ENCODE data around the gene VAV1. TPM values are rescaled to one million over a fixed set of nuclear protein-coding genes. Genes with fewer than 3 reads are reported as not detected.
"Not testable (repeated sequence)": the region's sequence is repeated elsewhere in the genome, so short reads cannot be mapped to it uniquely, and the experiment has no call there.

The VAV1 gene
- polyA plus RNA-seq, 3 donors, result 1.2 to 6.3 (median 6.0) TPM

DNA sequence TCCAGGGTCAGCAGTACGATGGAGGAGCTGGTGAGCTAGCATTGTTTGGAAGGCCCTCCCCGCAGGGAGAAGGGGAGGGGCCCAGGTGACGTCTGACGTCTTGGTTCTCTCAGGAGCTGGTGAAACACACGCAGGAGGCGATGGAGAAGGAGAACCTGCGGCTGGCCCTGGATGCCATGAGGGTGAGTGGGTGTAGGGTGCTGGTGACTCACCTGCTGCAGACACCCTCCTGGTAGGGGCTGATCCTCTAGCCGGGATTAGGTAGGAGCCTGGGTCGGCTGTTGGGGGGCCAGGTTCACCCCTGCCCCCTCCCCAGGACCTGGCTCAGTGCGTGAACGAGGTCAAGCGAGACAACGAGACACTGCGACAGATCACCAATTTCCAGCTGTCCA lies 55.8 kb downstream of the VAV1 start:
- no peak overlapping the region for H3K27ac ChIP-seq (ENCODE audit: low read depth, low read length)
- 50 to 64% (median 62%) methylated on average over 14 of the region's 14 CpGs for WGBS, 3 donors

DNA sequence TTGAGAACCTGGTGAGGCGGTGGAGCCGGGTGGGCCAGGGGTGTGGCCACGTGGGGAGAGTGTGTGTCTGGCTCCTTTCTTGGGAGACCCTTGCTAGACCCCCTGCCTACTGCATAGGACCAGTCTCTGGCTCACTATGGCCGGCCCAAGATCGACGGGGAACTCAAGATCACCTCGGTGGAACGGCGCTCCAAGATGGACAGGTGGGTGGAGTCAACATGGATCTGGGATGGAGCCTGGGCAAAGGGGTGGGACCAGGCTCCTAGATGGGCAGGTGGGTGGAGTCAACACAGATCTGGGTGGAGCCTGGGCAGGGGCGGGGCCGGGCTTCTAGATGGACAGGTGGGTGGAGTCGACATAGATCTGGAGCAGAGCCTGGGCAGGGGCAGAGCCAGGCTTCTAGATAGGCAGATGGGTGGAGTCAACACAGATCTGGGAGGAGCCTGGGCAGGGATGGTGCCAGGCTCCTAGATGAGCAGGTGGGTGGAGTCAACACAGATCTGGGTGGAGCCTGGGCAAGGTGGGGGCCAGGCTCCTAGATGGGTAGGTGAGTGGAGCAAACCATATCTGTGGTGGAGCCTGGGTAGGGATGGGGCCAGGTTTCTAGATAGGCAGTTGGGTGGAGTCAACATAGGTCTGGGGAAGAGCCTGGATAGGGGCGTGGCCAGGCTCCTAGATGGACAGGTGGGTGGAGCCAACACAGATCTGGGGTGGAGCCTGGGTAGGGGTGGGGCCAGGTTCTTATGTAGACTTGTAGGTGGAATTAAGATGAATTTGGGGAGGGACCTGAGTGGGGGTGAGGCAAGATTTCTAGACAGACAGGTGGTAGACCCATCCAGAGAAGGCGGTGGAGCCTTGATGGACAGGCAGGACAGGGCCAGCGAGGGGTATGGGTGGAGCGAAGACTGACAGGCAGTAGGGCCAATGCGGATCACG lies 56.5 kb downstream of the VAV1 start:
- 48 to 68% (median 67%) methylated on average over 18 of the region's 18 CpGs for WGBS, 3 donors

DNA sequence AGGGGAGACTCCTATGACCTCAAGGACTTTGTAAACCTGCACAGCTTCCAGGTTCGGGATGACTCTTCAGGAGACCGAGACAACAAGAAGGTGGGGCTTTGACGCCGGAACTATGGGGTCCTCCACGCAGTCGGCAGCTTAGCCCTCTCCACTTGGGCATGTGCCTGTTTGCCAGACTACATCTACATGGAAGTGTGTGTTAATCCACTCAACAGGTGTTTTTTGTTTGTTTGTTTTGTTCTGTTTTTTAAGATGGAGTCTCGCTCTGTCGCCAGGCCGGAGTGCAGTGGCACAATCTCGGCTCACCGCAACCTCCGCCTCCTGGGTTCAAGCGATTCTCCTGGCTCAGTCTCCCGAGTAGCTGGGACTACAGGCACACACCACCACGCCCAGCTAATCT lies 57.3 kb downstream of the VAV1 start:
- not testable (repeated sequence) for H3K27ac ChIP-seq (ENCODE audit: low read depth, low read length)

More for the DNA sequence above, 56.5 kb downstream of the VAV1 start:
- H3K27ac ChIP-seq (ENCODE audit: low read depth, low read length), result no peak overlapping the region

DNA sequence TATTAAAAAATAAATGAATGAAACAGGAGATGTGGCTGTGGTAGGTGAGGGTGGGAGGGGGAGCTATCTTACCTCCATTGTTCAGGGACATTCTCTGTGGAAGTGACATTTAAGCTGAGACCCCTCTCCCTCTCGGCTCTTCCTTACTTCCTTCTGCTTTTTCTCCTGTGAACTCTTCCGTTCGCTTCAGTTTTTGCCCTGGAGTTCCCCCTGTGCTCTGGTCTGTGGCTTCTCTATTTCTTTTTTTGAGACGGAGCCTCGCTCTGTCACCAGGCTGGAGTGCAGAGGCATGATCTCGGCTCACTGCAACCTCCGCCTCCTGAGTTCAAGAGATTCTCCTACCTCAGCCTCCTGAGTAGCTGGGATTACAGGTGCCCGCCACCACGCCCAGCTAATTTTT lies 58.6 kb downstream of the VAV1 start:
- not testable (repeated sequence) for H3K27ac ChIP-seq (ENCODE audit: low read depth, low read length)
- WGBS, 3 donors, result 61 to 76% (median 64%) methylated on average over 9 of the region's 9 CpGs

More for the DNA sequence above, 57.3 kb downstream of the VAV1 start:
- WGBS, 3 donors, result 89 to 94% (median 94%) methylated on average over 15 of the region's 15 CpGs

DNA sequence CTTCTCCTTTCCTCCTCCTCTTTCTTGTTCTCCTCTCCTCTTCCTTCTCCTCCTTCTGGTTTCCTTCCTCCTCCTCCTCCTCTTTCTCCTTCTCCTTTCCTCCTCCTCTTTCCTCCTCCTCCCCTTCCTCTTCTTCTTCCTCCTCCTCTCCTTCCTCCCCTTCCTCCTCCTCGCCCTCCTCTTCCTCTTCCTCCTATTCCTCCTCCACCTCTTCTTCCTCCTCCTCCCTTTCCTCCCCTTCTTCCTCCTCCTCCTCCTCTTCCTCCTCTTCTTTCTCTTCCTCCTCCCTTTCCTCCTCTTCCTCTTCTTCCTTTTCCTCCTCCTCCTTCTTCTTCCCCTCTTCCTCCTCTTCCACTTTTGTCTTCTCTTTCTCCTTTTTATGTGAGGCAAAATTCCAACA lies 59.9 kb downstream of the VAV1 start:
- WGBS, 3 donors, result 60 to 79% (median 61%) methylated on average over 1 of the region's 1 CpG
- H3K27ac ChIP-seq (ENCODE audit: low read depth, low read length), result no peak overlapping the region

DNA sequence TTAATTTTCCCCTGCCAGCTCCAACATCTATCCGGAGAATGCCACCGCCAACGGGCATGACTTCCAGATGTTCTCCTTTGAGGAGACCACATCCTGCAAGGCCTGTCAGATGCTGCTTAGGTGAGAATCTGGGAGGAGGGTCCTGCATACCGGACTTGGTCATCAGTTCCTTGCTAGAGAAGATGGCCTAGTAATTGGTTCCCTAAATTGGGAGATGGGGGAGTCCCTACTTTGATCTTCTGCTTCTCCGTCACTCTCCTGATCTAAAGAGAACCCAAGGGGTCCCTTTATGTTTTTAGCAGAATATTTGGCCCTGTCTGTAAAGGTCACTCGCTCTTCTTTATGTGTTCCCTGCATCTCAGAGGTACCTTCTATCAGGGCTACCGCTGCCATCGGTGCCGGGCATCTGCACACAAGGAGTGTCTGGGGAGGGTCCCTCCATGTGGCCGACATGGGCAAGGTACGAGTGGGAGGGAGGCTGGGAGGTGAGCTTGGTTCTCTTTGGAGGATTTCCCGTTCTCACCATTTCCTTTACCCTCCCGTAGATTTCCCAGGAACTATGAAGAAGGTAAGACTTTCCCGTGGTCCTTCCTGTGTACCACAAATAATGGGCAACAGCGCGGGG lies 60.8 kb downstream of the VAV1 start:
- no peak overlapping the region for H3K27ac ChIP-seq (ENCODE audit: low read depth, low read length)
- WGBS, 3 donors, result 83 to 87% (median 87%) methylated on average over 16 of the region's 16 CpGs

DNA sequence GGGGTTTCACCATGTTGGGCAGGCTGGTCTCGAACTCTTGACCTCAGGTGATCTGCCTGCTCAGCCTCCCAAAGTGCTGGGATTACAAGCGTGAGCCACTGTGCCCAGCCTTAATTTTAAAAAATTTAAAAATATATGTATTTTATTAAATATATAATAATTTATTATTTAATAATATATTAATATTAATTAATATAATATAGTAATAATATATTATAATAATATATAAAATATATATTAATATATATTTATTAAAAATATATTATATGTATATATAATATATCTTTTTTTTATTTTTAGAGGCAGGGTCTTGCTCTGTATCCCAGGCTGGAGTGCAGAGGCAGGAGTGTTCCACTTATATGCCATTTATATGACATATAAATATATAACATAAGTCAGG lies 61.9 kb downstream of the VAV1 start:
- H3K27ac ChIP-seq (ENCODE audit: low read depth, low read length), result no peak overlapping the region
- whole genome bisulfite sequencing, 3 donors, result 89 to 96% (median 92%) methylated on average over 2 of the region's 2 CpGs

DNA sequence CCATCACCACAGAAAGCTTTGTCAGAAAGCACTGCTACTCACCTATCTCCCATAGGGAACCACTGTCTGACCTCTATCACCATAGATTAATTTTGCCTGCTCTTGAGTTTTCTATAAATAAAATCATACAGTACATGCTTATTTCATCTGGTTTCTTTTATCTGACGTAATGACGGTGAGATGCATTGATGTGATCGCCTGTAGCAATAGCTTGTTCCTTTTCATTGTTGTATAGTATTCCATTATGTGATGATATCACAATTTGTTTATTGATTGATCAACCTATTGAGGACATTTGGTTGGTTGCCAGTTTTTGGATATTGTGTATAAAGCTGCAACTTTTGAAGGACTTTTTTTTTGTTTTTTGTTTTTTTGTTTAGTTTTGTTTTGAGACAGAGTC lies 63.0 kb downstream of the VAV1 start:
- WGBS, 3 donors, result 85 to 95% (median 91%) methylated on average over 3 of the region's 3 CpGs

DNA sequence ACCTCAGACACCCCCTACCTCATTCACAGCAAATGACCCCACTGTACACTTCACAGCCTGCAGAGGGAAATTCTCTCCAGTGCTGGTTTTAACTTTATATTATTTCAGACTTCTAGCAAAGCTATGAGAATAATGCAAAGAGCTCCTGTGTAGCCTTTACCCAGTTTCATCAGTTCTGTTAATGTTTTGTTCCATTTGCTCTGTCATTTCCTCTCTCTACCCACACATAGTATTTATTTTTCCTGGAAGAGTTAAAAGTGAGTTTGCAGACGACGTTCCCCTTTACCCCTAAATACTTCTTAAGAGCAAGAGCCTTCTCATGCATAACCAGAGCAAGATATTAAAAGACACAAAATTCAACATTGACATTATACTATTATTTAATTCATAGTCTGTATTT lies 65.0 kb downstream of the VAV1 start:
- WGBS, 3 donors, result 19 to 35% (median 29%) methylated on average over 2 of the region's 2 CpGs
- no peak overlapping the region for H3K27ac ChIP-seq (ENCODE audit: low read depth, low read length)

More for the DNA sequence above, 63.0 kb downstream of the VAV1 start:
- H3K27ac ChIP-seq (ENCODE audit: low read depth, low read length), result no peak overlapping the region

DNA sequence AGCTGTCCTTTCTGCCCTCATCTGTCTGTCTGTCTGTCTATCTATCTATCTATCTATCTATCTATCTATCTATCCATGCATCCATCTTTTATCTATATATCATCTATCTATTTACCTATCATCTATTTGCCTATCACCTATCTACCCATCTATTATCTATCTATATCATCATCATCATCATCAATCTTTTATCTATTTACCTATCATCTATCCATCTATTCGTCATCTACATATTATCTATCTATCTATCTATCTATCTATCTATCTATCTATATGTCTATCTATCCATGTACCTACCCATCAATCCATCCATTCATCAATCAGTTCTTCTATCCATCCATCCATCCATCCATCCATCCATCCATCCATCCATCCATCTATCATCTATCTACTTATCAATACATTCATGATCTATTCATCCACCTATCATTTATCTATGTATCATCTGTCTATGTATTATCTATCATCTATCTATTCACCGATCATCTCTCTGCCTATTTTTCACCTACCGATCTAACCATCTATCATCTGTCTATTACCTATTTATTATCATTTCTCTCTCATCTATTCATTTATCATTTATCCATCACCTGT lies 65.7 kb downstream of the VAV1 start:
- 77 to 94% (median 90%) methylated on average over 3 of the region's 3 CpGs for WGBS, 3 donors

DNA sequence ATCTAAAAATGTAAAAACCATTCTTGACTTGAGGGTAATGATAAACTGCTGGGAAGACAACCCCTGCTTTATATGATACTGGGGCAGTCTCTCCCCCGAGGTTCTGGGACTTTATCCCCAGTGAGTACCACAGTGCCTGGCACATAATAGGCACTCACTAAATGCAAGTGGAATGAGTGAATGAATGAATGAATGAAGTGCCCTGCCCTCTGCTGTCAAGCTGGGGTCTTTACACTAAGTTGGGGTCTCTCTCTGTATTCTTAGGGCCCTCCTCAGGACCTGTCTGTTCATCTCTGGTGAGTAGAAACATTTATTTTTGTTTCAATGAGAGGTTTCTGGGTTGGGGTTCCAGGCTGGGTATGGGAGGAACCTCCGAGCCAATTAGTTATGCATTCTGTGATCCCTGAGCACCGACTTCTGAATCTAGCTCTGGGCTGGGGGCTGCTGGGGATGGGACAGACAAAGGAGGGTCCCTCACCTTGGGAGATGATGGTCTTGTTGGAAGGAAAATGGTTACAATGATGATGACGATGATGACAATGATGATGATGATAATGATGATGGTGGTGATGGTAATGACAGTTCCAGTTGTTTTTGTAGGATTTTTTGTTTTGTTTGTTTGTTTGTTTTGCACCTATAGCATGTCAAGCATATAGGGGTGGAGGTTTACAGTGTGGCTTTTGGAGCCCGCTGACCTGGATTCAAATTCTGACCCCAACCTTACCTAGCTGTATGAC lies 70.5 kb downstream of the VAV1 start:
- H3K27ac ChIP-seq (ENCODE audit: low read depth, low read length), result no peak overlapping the region
- WGBS, 3 donors, result 70 to 83% (median 80%) methylated on average over 5 of the region's 5 CpGs

More for the DNA sequence above, 65.7 kb downstream of the VAV1 start:
- H3K27ac ChIP-seq (ENCODE audit: low read depth, low read length), result no peak overlapping the region

DNA sequence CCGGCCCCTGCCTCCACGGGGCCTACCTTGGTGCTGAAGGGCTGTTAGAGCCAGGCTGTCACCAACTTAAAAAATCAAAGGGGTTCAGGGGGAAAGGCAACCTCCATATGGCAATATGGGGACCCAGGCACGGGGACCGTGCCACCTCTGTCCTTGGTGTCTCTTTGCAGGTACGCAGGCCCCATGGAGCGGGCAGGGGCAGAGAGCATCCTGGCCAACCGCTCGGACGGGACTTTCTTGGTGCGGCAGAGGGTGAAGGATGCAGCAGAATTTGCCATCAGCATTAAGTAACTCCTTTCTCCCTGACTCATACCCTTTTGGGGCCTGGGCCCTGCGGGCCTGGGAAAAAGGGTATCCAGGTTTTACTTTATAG lies 75.3 kb downstream of the VAV1 start:
- H3K27ac ChIP-seq (ENCODE audit: low read depth, low read length), result no peak overlapping the region
- 92 to 96% (median 94%) methylated on average over 11 of the region's 11 CpGs for WGBS, 3 donors

DNA sequence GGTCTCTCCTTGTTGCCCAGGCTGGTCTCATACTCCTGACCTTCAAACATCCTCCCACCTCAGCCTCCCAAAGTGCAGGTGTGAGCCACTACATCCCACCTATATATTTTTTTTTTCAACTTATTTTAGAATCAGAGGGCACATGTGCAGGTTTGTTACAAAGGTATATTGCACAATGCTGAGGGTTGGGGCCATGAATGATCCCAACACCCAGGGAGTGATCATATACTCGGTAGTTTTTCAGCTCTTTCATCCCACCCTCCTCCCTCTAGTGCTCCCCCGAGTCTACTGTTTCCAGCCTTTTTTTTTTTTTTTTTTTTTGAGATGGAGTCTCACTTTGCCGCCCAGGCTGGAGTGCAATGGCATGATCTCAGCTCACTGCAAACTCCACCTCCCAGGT lies 76.5 kb downstream of the VAV1 start:
- no peak overlapping the region for H3K27ac ChIP-seq (ENCODE audit: low read depth, low read length)
- 76 to 85% (median 79%) methylated on average over 3 of the region's 3 CpGs for WGBS, 3 donors

DNA sequence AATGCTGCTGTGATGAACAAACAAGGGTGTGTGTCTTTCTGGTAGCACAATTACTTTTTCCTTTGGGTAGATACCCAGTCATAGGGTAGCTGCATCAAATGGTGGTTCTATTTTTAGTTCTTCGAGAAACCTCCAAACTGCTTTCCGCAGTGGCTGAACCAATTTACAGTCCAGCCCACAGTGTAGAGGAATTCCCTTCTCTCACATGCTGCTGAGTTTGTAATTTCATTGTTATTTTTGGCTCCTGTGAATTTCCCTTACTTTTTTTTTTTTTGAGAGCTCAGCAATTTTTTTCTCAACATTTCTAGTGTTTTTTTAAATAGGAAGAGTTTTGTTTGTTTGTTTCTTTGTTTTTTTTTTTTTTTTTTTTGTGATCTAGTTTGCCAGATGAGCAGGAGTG lies 77.4 kb downstream of the VAV1 start:
- H3K27ac ChIP-seq (ENCODE audit: low read depth, low read length), result no peak overlapping the region
- 42 to 84% (median 45%) methylated on average over 2 of the region's 2 CpGs for WGBS, 3 donors

DNA sequence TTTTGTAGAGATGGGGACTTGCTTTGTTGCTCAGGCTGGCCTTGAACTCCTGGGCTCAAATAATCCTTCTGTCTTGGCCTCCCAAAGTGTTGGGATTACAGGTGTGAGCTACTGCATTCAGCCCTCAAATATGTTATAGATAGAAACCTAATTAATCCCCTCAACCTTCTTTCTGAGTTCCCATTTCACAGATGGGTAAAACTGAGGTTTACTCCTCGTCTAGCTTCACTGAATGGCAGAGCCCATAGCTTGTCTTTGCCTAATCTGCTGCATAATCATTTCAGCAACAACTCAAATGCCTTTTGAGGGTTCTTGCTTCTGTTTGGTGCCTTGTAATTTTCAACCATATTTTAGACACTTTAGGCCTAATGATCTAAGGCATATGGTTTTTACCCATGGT lies 78.9 kb downstream of the VAV1 start:
- H3K27ac ChIP-seq (ENCODE audit: low read depth, low read length), result no peak overlapping the region
- 64 to 83% (median 77%) methylated on average over 1 of the region's 1 CpG for WGBS, 3 donors

DNA sequence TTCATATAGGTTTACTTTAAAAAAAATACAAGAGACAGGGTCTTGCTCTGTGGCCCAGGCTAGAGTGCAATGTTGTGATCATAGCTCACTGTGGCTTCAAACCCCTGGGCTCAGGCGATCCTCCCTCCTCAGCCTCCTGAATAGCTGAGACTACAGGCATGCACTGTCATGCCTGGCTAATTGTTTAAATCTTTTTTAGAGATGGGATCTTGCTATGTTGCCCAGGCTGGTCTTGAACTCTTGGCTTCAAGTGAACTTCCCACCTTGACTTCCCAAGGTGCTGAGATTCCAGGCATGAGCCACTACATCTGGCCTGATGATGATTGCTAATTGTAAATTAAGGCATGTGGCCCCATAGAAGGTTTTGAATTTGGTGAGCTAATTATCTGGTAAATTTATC lies 79.5 kb downstream of the VAV1 start:
- WGBS, 3 donors, result 86 to 100% (median 100%) methylated on average over 1 of the region's 1 CpG
- H3K27ac ChIP-seq (ENCODE audit: low read depth, low read length), result no peak overlapping the region

DNA sequence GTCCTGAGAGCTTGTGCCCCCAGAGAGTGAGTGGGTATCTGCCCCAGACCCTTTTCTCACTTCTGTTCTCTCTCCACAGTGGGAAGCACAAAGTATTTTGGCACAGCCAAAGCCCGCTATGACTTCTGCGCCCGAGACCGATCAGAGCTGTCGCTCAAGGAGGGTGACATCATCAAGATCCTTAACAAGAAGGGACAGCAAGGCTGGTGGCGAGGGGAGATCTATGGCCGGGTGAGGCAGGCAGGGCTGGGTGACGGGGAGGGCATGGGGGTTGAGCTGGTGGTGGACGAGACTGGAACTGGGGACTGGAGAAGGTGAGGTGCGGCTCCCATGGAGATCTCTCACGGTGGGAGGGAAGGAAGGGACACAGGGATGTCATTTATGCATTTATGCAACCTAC lies 81.4 kb downstream of the VAV1 start:
- WGBS, 3 donors, result 80 to 92% (median 80%) methylated on average over 11 of the region's 11 CpGs

DNA sequence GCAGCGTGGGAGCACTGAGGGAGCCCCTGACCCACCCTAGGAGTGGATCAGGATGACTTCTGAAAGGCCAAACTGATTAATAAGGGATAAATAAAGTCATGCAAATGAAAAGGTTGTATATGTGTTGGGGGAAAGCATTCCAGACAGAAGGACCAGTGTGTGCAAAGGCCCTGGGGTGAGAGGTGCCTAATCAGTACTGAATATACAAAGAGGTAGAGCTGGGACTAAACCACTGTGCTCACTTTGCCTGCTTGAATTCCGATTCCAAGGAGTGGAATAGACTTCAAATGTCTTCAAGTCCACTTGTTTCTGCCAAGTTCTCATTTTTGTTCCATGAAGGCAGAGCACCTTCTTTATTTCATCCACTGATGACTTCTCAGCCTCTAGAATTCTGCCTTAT lies 82.2 kb downstream of the VAV1 start:
- WGBS, 3 donors, result 76 to 83% (median 83%) methylated on average over 2 of the region's 2 CpGs
- no peak overlapping the region for H3K27ac ChIP-seq (ENCODE audit: low read depth, low read length)

More for the DNA sequence above, 81.4 kb downstream of the VAV1 start:
- H3K27ac ChIP-seq (ENCODE audit: low read depth, low read length), result no peak overlapping the region
